ENCODE measurements around the gene ECEL1. TPM values are rescaled to one million over a fixed set of nuclear protein-coding genes. Genes with fewer than 3 reads are reported as not detected.

Gene ECEL1
- total RNA-seq, 1 experiment from 2014 or later: 23.3 TPM

- no peak for TF ChIP-seq ARID4B (CRISPR knock-in tag; IDR thresholded peaks at IDR 0.05; ENCODE audit: borderline replicate concordance)
- no peak for TF ChIP-seq ATF3 (CRISPR knock-in tag; conservative IDR thresholded peaks at IDR 0.05)
- TF ChIP-seq HMGXB4 (CRISPR knock-in tag; IDR thresholded peaks at IDR 0.05): no peak
- TF ChIP-seq ZMAT4 (CRISPR knock-in tag; IDR thresholded peaks at IDR 0.05): no peak
- TF ChIP-seq E2F5 (CRISPR knock-in tag; IDR thresholded peaks at IDR 0.05): no peak
- no peak for TF ChIP-seq ZNF232 (CRISPR knock-in tag; IDR thresholded peaks at IDR 0.05)
Measured at GRCh38 chr2:232535761-232536530, 48.3 kb upstream of the ECEL1 start (continued).

GRCh38 chr2:232534940-232535651 lies 47.5 kb upstream of the ECEL1 start:
- CTCF ChIA-PET: interaction anchor here (2.4 to 4.5 kb wide), 2 partner anchors 12 to 168 kb away, joined by 7 to 36 read pairs; no protein-coding TSS in a partner anchor
- POLR2A ChIA-PET: no interaction called here
- peaks cover 4% of the 10 kb centered on the region; the same call in 1 of the 2 replicates for H3K36me3 Mint-ChIP-seq
- H3K27me3 Mint-ChIP-seq (ENCODE audit: low read depth): peaks cover 13% of the 10 kb centered on the region
- no peak overlapping the region for H3K4me3 Mint-ChIP-seq
- peaks cover 11% of the 10 kb centered on the region for H3K9me3 Mint-ChIP-seq
- DNase-seq (ENCODE audit: low spot score): no peak
- peaks cover 30% of the 10 kb centered on the region for H3K4me1 Mint-ChIP-seq
- ATAC-seq: no peak
- H3K27ac Mint-ChIP-seq: no peak overlapping the region
- no peak for TF ChIP-seq ZNF396 (CRISPR knock-in tag; IDR thresholded peaks at IDR 0.05; ENCODE audit: borderline replicate concordance)
- TF ChIP-seq AR (CRISPR knock-in tag; IDR thresholded peaks at IDR 0.05): no peak
- no peak for TF ChIP-seq FOXP4 (CRISPR knock-in tag; IDR thresholded peaks at IDR 0.05)
- TF ChIP-seq ZNF416 (CRISPR knock-in tag; IDR thresholded peaks at IDR 0.05): no peak
- TF ChIP-seq ZNF263 (CRISPR knock-in tag; IDR thresholded peaks at IDR 0.05; ENCODE audit: low read depth): no peak
- no peak for TF ChIP-seq ELF4 (CRISPR knock-in tag; IDR thresholded peaks at IDR 0.05; ENCODE audit: low read depth)
- no peak for TF ChIP-seq MYBL2 (CRISPR knock-in tag; IDR thresholded peaks at IDR 0.05)
- TF ChIP-seq NFE2L1 (CRISPR knock-in tag; IDR thresholded peaks at IDR 0.05): no peak
- no peak for TF ChIP-seq ZNF219 (CRISPR knock-in tag; IDR thresholded peaks at IDR 0.05; ENCODE audit: borderline replicate concordance)
- no peak for TF ChIP-seq CTCF (IDR thresholded peaks at IDR 0.05)
- no peak for TF ChIP-seq HMGA2 (CRISPR knock-in tag; IDR thresholded peaks at IDR 0.05)
